Progenitor cell of endocrine pancreas (in vitro differentiated cells): ENCODE measurements around the gene NAB2. TPM values are rescaled to one million over a fixed set of nuclear protein-coding genes. Genes with fewer than 3 reads are reported as not detected.
A peak's percentile ranks its signal among the peaks of the same experiment; 100 is the strongest.

ENCODE experiments used
- DNase-seq: peaks from one replicate; pipeline ENCODE4 v3.0.0; 2021; ENCODE audit warnings: low spot score; ENCODE audit not compliant: unreplicated experiment
- H3K27ac Mint-ChIP-seq: 2 replicates; pipeline ENCODE4 v1.8.0; 2021; ENCODE audit warnings: mild to moderate bottlenecking, moderate library complexity, mixed read lengths
- H3K27me3 Mint-ChIP-seq: 2 replicates; pipeline ENCODE4 v1.8.0; 2021; ENCODE audit warnings: mixed read lengths
- H3K36me3 Mint-ChIP-seq: 2 replicates; pipeline ENCODE4 v1.8.0; 2022; ENCODE audit warnings: mixed read lengths; ENCODE audit not compliant: insufficient read depth
- H3K4me1 Mint-ChIP-seq: 2 replicates; pipeline ENCODE4 v1.8.0; 2021; ENCODE audit warnings: low read depth, mixed read lengths
- H3K4me3 Mint-ChIP-seq: 2 replicates; pipeline ENCODE4 v1.8.0; 2021; ENCODE audit warnings: low read depth, mild to moderate bottlenecking, moderate library complexity, mixed read lengths
- H3K9me3 Mint-ChIP-seq: 2 replicates; pipeline ENCODE4 v1.8.0; 2021; ENCODE audit warnings: low read depth, mixed read lengths
- CTCF ChIP-seq: fragments of 200-600 bp; sonication (generic); IDR thresholded peaks from one replicate; pipeline ENCODE4 v1.5.0; 2021; ENCODE audit warnings: antibody characterized with exemption, mild to moderate bottlenecking; ENCODE audit not compliant: unreplicated experiment
- total RNA-seq: library from RNA; stranded (reverse); gene quantifications from 2 replicates; pipeline ENCODE4 v1.2.1, GENCODE V29; 2021

The NAB2 gene
- total RNA-seq, 1 donor from 2014 or later = 13.8 TPM

GRCh38 chr12:57131896-57132744 lies 43.2 kb downstream of the NAB2 start:
- peaks cover 46% of the 10 kb centered on the region for H3K4me1 Mint-ChIP-seq
- H3K4me3 Mint-ChIP-seq = peak overlapping the region; percentile 30
- H3K27me3 Mint-ChIP-seq = peaks cover 3% of the 10 kb centered on the region
- no peak overlapping the region for H3K27ac Mint-ChIP-seq
- no peak for TF ChIP-seq CTCF
- H3K9me3 Mint-ChIP-seq = no peaks in the 10 kb centered on the region
- DNase-seq = no peak
- no peaks in the 10 kb centered on the region for H3K36me3 Mint-ChIP-seq

DNA sequence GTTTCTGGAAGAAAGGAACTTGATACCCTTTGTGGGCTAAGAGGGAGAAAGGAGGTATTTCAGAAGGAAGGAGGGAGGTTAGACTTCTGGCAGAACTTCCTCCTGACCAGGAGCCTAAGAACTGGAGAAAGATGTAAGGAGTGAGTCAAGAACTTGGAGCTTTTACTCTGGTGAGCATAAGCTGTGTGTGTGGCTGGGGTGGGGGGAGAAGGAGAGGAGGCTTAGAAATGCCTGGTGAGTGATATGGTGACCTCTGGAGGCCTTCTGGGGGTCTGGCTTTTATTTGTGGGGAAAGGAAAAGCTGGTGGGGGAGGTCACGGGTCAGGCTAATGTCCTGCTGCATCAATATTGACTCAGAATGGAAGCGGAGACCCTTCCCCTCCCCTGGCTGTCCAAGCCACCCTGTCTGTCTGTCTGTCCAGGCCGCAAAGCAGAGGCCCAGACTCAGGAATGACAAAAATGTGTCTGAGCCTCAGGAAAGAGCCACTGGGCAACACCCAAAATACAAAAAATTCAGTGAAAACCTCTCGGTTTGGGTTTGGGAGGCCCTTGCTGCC lies 44.2 kb downstream of the NAB2 start:
- Mint-ChIP-seq H3K4me3 (no peak overlapping the region), H3K27me3 (peaks cover 3% of the 10 kb centered on the region)

GRCh38 chr12:57133916-57134315 lies 45.0 kb downstream of the NAB2 start:
- peaks cover 43% of the 10 kb centered on the region for H3K4me1 Mint-ChIP-seq
- H3K9me3 Mint-ChIP-seq = no peaks in the 10 kb centered on the region
- H3K27me3 Mint-ChIP-seq = peaks cover 3% of the 10 kb centered on the region
- no peak overlapping the region for H3K4me3 Mint-ChIP-seq
- H3K36me3 Mint-ChIP-seq = peaks cover 2% of the 10 kb centered on the region
- H3K27ac Mint-ChIP-seq = peak overlapping the region; percentile 77
- no peak for DNase-seq
- TF ChIP-seq CTCF = no peak

More for the DNA sequence above, 44.2 kb downstream of the NAB2 start:
- no peaks in the 10 kb centered on the region for H3K9me3 Mint-ChIP-seq
- TF ChIP-seq CTCF = no peak
- no peaks in the 10 kb centered on the region for H3K36me3 Mint-ChIP-seq
- H3K27ac Mint-ChIP-seq = peak overlapping the region; percentile 37
- DNase-seq = no peak
- peaks cover 43% of the 10 kb centered on the region for H3K4me1 Mint-ChIP-seq

- DNase-seq = no peak
- H3K4me3 Mint-ChIP-seq = no peak overlapping the region
These were observed 46.0 kb downstream of the NAB2 start for GRCh38 chr12:57134949-57135348.

More at GRCh38 chr12:57134949-57135348, 46.0 kb downstream of the NAB2 start:
- Mint-ChIP-seq H3K4me1 (peaks cover 40% of the 10 kb centered on the region), H3K27ac (no peak overlapping the region), H3K36me3 (peaks cover 8% of the 10 kb centered on the region), H3K9me3 (no peaks in the 10 kb centered on the region), H3K27me3 (peaks cover 3% of the 10 kb centered on the region)
- TF ChIP-seq CTCF = no peak
